Measurements from ENCODE around the gene RGMB. TPM values are rescaled to one million over a fixed set of nuclear protein-coding genes. Genes with fewer than 3 reads are reported as not detected.
A peak's percentile ranks its signal among the peaks of the same experiment; 100 is the strongest.

Gene RGMB
- total RNA-seq, 4 donors from 2014 or later, result 37.3 to 248 (median 174) TPM

- H3K9me3 ChIP-seq, result no peaks in the 10 kb centered on the region
- 19% methylated on average over 1 of the region's 1 CpG for WGBS, 2 donors (ENCODE audit: low coverage in 1 of 2)
- H3K27ac ChIP-seq, result no peak overlapping the region
- no peak overlapping the region for H3K4me3 ChIP-seq
- H3K4me1 ChIP-seq, result no peaks in the 10 kb centered on the region
- TF ChIP-seq, protein P1, sequence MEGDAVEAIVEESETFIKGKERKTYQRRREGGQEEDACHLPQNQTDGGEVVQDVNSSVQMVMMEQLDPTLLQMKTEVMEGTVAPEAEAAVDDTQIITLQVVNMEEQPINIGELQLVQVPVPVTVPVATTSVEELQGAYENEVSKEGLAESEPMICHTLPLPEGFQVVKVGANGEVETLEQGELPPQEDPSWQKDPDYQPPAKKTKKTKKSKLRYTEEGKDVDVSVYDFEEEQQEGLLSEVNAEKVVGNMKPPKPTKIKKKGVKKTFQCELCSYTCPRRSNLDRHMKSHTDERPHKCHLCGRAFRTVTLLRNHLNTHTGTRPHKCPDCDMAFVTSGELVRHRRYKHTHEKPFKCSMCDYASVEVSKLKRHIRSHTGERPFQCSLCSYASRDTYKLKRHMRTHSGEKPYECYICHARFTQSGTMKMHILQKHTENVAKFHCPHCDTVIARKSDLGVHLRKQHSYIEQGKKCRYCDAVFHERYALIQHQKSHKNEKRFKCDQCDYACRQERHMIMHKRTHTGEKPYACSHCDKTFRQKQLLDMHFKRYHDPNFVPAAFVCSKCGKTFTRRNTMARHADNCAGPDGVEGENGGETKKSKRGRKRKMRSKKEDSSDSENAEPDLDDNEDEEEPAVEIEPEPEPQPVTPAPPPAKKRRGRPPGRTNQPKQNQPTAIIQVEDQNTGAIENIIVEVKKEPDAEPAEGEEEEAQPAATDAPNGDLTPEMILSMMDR (IDR thresholded peaks at IDR 0.05), result peak; percentile 53 to 79 (median 62)
- no peak for TF ChIP-seq EP300 (IDR thresholded peaks at IDR 0.05)
- TF ChIP-seq POLR2AphosphoS5 (IDR thresholded peaks at IDR 0.05), result no peak
- no peak for TF ChIP-seq POLR2A (IDR thresholded peaks at IDR 0.05)
- no peak for ATAC-seq
- H3K36me3 ChIP-seq, result no peaks in the 10 kb centered on the region
- H3K27me3 ChIP-seq, result no peaks in the 10 kb centered on the region
These were observed 53.7 kb downstream of the RGMB start for GRCh38 chr5:98827161-98827560.

DNA sequence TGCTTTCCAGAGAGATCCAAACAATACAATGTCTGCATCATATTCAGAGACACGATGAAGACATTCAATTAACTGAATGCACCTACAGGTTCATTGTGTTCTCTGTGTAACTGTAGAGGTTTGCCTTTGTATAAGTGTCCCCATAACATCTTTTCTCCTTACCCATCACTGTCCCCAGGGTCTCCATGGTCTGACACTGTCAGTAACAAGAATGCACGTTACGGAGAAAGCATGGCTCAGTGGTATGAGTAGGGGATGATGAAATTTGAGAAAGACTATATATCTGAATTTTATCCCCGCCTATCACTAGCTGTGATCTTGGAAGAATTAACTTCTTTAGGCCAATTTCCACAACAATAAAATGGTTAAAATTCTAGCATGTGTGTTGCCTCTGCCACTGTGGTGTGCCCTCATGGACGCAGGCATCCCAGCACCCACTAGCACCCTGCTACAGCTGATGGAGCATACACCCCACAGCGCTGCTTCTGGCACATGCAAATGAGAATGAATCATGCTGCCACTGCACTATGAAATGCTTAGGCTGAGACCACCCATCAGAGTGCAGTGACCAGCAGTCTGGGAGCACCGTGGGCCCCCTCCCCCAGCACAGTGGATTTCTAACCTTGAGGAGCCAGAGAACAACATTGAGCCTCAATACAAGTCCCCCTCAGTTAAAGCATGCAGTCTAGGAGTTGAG lies 54.3 kb downstream of the RGMB start:
- 68 to 69% methylated on average over 3 to 4 of the region's 7 CpGs for WGBS, 2 donors (ENCODE audit: low coverage in 1 of 2)
- Histone ChIP-seq H3K27me3 (no peaks in the 10 kb centered on the region), H3K9me3 (no peaks in the 10 kb centered on the region), H3K4me1 (no peaks in the 10 kb centered on the region), H3K27ac (no peak overlapping the region), H3K4me3 (no peak overlapping the region), H3K36me3 (no peaks in the 10 kb centered on the region)
- ATAC-seq, result no peak
- TF ChIP-seq EP300 (IDR thresholded peaks at IDR 0.05), result no peak

GRCh38 chr5:98836175-98836574 lies 62.7 kb downstream of the RGMB start:
- Histone ChIP-seq H3K9me3 (no peaks in the 10 kb centered on the region), H3K27ac (no peak overlapping the region), H3K27me3 (no peaks in the 10 kb centered on the region), H3K4me3 (no peak overlapping the region), H3K4me1 (no peaks in the 10 kb centered on the region), H3K36me3 (no peaks in the 10 kb centered on the region)
- TF ChIP-seq, protein P1 (IDR thresholded peaks at IDR 0.05), result no peak
- TF ChIP-seq POLR2A (IDR thresholded peaks at IDR 0.05) (no peak), POLR2AphosphoS5 (IDR thresholded peaks at IDR 0.05) (no peak), EP300 (IDR thresholded peaks at IDR 0.05) (no peak)
- WGBS, 2 donors (ENCODE audit: low coverage in 1 of 2), result 76 to 80% methylated on average over 3 to 5 of the region's 5 CpGs
- no peak for ATAC-seq

DNA sequence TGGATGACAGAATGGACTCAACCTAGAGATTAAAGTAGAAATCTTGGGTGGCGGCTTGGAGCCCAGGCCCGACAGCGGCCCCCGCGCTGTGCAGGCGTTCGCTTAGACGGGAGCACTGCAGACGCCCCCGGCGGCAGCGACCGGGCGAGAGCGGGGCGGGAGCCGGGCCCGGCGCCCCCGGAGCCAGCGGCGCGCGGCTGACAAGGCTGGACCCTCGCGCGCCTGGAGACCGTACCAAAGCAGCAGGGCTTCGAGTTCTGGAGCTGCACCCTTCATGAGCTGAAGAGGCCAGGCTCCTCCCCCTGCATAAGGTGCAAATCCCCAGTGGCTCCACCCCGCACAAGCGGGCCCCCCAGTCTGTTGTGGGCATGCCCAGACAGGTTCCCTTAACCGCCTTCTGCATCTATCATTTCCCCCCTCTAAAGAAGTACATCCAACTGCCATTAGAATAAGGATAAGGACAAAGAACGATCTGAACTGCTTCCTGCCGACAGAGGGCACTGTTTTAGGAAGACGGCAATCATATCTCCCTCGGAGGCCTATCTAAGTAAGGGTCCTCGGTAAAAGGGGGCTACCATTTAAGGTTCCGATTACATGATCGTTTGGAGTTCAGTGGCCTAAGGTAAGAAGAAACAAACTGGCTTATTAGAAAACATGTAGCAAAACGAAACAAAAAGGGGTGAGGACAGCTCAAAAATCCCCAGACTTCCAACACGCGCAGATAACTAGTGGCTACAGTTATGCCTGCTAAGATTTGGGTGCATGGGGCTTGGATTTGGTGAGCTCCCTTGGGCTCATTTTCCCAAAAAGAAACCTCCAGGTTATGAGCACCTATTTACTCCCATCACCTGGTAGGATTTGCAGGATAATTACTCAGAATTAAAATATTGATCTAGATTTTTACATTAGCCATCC lies 66.3 kb downstream of the RGMB start:
- no peaks in the 10 kb centered on the region for H3K27me3 ChIP-seq
- no peak for TF ChIP-seq POLR2A (IDR thresholded peaks at IDR 0.05)
- TF ChIP-seq EP300 (IDR thresholded peaks at IDR 0.05), result no peak
- TF ChIP-seq, protein P1 (IDR thresholded peaks at IDR 0.05), result peak in 1 of 4 experiments; percentile 31
- TF ChIP-seq POLR2AphosphoS5 (IDR thresholded peaks at IDR 0.05), result no peak
- H3K4me3 ChIP-seq, result peak overlapping the region; percentile 9 to 29
- H3K27ac ChIP-seq, result no peak overlapping the region
- no peaks in the 10 kb centered on the region for H3K9me3 ChIP-seq
- H3K36me3 ChIP-seq, result no peaks in the 10 kb centered on the region
- 80 to 92% methylated on average over 4 to 5 of the region's 42 CpGs for WGBS, 2 donors (ENCODE audit: low coverage in 1 of 2)
- ATAC-seq, result no peak
- no peaks in the 10 kb centered on the region for H3K4me1 ChIP-seq

DNA sequence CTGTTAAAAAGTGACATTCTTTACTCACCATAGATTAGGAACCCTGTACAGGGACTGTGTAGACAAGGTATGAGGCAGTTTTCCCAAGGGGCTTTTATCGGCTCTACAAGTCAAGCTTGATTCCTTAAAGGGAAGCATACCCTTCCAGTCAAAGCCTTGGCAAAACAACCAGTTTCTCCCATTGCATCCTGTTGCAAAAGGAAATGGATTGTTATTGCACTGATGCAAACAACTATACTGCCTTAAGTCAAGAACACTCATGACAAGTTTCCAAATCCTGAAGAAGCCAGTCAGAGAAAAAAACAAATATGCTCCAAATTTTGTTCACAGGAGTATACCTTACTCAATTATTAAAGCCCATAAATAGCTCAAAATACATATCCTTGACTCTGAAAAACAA lies 67.5 kb downstream of the RGMB start:
- H3K4me3 ChIP-seq, result no peak overlapping the region
- H3K4me1 ChIP-seq, result no peaks in the 10 kb centered on the region
- H3K36me3 ChIP-seq, result no peaks in the 10 kb centered on the region
- ATAC-seq, result no peak
- H3K27ac ChIP-seq, result no peak overlapping the region
- H3K9me3 ChIP-seq, result no peaks in the 10 kb centered on the region
- no peaks in the 10 kb centered on the region for H3K27me3 ChIP-seq
- no peak for TF ChIP-seq POLR2AphosphoS5 (IDR thresholded peaks at IDR 0.05)
- 70% methylated on average over 1 of the region's 1 CpG; no CpG with 5 or more reads in 1 of the 2 donors for WGBS, 2 donors (ENCODE audit: low coverage in 1 of 2)

Measured in gastroesophageal sphincter (tissue), 4 donors.